Measurements from ENCODE around the gene PSMB2.
"Not testable (repeated sequence)": the region's sequence is repeated elsewhere in the genome, so short reads cannot be mapped to it uniquely, and the experiment has no call there.

Gene PSMB2

DNA sequence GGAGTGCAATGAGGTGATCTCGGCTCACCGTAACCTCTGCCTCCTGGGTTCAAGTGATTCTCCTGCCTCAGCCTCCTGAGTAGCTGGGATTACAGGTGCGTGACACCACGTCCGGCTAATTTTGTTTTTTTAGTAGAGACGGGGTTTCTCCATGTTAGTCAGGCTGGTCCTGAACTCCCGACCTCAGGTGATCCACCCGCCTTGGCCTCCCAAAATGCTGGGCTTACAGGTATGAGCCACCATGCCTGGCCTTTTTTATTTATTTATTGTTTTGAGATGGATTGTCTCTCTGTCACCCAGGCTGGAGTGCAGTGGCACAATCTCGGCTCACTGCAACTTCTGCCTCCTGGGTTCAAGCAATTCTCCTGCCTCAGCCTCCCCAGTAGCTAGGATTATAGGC lies 59.7 kb downstream of the PSMB2 start:
- H3K79me2 ChIP-seq (ENCODE audit: control insufficient read depth, insufficient read depth, low read length, unreplicated experiment); H3K27ac ChIP-seq (ENCODE audit: low read depth, low read length); H2AFZ ChIP-seq (ENCODE audit: low read length, unreplicated experiment); H3K27me3 ChIP-seq (ENCODE audit: insufficient read depth, low read length); H3K4me3 ChIP-seq (ENCODE audit: low read depth, low read length); H3K4me1 ChIP-seq (ENCODE audit: control insufficient read depth, insufficient read depth, low read length, unreplicated experiment); H3K36me3 ChIP-seq (ENCODE audit: insufficient read depth, low read length): not testable (repeated sequence)

DNA sequence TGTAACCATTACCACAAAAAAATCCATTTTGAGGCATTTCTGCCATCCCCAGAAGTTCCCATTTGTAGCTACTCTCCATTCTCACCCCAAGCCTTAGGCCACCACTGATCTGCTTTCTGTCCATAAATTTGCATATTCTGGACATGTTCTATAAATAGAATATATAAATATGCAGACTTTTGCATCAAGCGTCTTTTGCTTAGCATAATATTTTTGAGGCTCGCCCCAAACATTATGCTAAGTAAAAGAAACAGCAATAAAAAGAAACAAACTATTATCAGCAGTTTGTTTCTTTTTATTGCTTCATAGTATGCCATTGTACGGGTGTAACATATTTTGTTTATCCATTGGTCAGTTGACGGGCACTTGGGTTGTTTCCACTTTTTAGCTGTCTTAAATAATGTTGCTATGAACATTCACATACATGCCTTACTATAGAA lies 60.4 kb downstream of the PSMB2 start:
- peaks cover 11% of the 10 kb centered on the region; the same call in 1 of the 2 replicates for H3K27me3 ChIP-seq (ENCODE audit: insufficient read depth, low read length)
- H3K79me2 ChIP-seq (ENCODE audit: control insufficient read depth, insufficient read depth, low read length, unreplicated experiment), result no peaks in the 10 kb centered on the region
- H2AFZ ChIP-seq (ENCODE audit: low read length, unreplicated experiment), result no peak overlapping the region
- no peak overlapping the region for H3K4me3 ChIP-seq (ENCODE audit: low read depth, low read length)
- H3K27ac ChIP-seq (ENCODE audit: low read depth, low read length), result no peak overlapping the region
- no peaks in the 10 kb centered on the region for H3K36me3 ChIP-seq (ENCODE audit: insufficient read depth, low read length)
- H3K4me1 ChIP-seq (ENCODE audit: control insufficient read depth, insufficient read depth, low read length, unreplicated experiment), result peaks cover 8% of the 10 kb centered on the region

DNA sequence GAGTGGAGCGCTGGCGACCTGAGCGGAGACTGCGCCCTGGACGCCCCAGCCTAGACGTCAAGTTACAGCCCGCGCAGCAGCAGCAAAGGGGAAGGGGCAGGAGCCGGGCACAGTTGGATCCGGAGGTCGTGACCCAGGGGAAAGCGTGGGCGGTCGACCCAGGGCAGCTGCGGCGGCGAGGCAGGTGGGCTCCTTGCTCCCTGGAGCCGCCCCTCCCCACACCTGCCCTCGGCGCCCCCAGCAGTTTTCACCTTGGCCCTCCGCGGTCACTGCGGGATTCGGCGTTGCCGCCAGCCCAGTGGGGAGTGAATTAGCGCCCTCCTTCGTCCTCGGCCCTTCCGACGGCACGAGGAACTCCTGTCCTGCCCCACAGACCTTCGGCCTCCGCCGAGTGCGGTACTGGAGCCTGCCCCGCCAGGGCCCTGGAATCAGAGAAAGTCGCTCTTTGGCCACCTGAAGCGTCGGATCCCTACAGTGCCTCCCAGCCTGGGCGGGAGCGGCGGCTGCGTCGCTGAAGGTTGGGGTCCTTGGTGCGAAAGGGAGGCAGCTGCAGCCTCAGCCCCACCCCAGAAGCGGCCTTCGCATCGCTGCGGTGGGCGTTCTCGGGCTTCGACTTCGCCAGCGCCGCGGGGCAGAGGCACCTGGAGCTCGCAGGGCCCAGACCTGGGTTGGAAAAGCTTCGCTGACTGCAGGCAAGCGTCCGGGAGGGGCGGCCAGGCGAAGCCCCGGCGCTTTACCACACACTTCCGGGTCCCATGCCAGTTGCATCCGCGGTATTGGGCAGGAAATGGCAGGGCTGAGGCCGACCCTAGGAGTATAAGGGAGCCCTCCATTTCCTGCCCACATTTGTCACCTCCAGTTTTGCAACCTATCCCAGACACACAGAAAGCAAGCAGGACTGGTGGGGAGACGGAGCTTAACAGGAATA lies 64.0 kb downstream of the PSMB2 start:
- H3K4me3 ChIP-seq (ENCODE audit: low read depth, low read length), result peak overlapping the region; percentile 19; the same call in 1 of the 2 replicates
- H3K79me2 ChIP-seq (ENCODE audit: control insufficient read depth, insufficient read depth, low read length, unreplicated experiment), result no peaks in the 10 kb centered on the region
- H2AFZ ChIP-seq (ENCODE audit: low read length, unreplicated experiment), result peak overlapping the region; percentile 75
- H3K4me1 ChIP-seq (ENCODE audit: control insufficient read depth, insufficient read depth, low read length, unreplicated experiment), result peaks cover 11% of the 10 kb centered on the region
- H3K36me3 ChIP-seq (ENCODE audit: insufficient read depth, low read length), result no peaks in the 10 kb centered on the region
- no peak overlapping the region for H3K27ac ChIP-seq (ENCODE audit: low read depth, low read length)
- peaks cover 36% of the 10 kb centered on the region for H3K27me3 ChIP-seq (ENCODE audit: insufficient read depth, low read length)

DNA sequence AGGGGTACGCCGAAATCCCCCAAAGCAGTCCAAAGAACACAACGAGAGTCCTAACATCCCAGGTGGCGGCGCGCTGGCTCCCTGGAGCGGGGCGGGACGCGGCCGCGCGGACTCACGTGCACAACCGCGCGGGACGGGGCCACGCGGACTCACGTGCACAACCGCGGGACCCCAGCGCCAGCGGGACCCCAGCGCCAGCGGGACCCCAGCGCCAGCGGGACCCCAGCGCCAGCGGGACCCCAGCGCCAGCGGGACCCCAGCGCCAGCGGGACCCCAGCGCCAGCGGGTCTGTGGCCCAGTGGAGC lies 64.6 kb downstream of the PSMB2 start:
- not testable (repeated sequence) for H3K27ac ChIP-seq (ENCODE audit: low read depth, low read length); H3K36me3 ChIP-seq (ENCODE audit: insufficient read depth, low read length); H3K79me2 ChIP-seq (ENCODE audit: control insufficient read depth, insufficient read depth, low read length, unreplicated experiment); H3K4me3 ChIP-seq (ENCODE audit: low read depth, low read length); H2AFZ ChIP-seq (ENCODE audit: low read length, unreplicated experiment)
- Histone ChIP-seq H3K27me3 (ENCODE audit: insufficient read depth, low read length) (peaks cover 43% of the 10 kb centered on the region), H3K4me1 (ENCODE audit: control insufficient read depth, insufficient read depth, low read length, unreplicated experiment) (peaks cover 11% of the 10 kb centered on the region)

DNA sequence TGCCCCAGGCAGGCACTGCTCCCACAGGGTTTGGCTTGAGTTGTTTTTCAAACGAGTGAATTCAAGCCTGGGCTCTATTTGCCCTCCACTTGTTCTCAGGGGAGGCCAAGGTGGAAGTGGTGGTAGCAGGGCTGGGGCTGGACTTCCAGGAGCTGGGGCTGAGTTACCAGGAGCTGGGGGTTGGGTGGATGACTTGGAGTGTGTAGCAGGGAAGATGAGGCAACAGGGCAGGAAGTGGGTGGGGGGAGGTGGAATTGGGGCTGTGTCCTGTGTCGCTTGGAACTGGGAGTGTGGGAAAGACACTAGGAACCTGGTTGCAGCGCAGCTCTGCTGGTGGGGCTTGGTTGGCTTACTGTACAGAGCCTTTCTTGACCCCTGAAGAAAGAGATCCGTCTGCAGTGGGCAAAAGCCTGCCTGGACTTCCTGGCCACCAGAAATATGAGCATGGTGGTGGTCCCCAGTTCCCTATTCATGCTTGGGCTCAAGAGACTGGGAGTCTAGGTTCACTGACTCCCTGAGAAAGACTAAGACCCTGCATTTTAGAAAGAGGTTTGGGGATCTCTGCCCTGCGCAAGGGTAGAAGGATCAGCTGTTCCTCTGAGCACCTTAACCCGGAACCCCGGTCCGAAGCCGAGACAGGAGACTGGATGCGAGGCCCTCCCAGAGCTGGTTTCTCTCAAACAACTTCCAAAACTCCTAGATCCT lies 65.1 kb downstream of the PSMB2 start:
- peaks cover 11% of the 10 kb centered on the region for H3K4me1 ChIP-seq (ENCODE audit: control insufficient read depth, insufficient read depth, low read length, unreplicated experiment)
- H3K27ac ChIP-seq (ENCODE audit: low read depth, low read length), result no peak overlapping the region
- no peaks in the 10 kb centered on the region for H3K79me2 ChIP-seq (ENCODE audit: control insufficient read depth, insufficient read depth, low read length, unreplicated experiment)
- H3K27me3 ChIP-seq (ENCODE audit: insufficient read depth, low read length), result peaks cover 44% of the 10 kb centered on the region
- H3K4me3 ChIP-seq (ENCODE audit: low read depth, low read length), result no peak overlapping the region
- no peaks in the 10 kb centered on the region for H3K36me3 ChIP-seq (ENCODE audit: insufficient read depth, low read length)
- no peak overlapping the region for H2AFZ ChIP-seq (ENCODE audit: low read length, unreplicated experiment)

DNA sequence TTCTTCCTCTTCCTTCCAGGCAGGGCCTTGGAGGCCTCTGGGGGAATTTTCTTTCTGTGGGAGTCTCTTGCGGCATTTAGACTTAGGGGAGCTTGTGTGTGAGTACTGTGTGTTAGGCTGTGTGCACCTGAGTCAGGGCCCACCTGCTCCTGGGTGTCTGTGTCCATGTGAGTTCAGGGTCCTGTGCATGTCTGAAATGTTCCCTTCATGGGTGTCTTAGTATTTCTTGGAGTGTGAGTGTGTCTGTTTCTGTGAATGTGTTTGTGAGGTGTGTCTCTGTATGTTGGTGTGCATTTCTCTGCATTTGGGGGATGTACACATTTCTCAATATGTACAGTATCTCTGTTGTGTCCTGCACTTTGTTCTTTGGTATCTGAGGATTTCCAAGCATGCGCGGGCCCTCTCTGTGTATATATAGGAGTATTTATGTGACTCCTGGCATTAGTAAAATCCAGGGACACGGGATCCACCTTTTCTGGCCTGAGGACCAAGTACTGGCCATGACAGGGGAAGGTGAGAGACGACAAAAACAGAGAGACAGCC lies 65.8 kb downstream of the PSMB2 start:
- Histone ChIP-seq H3K27ac (ENCODE audit: low read depth, low read length) (no peak overlapping the region), H3K4me1 (ENCODE audit: control insufficient read depth, insufficient read depth, low read length, unreplicated experiment) (peaks cover 11% of the 10 kb centered on the region), H3K79me2 (ENCODE audit: control insufficient read depth, insufficient read depth, low read length, unreplicated experiment) (no peaks in the 10 kb centered on the region), H3K27me3 (ENCODE audit: insufficient read depth, low read length) (peaks cover 44% of the 10 kb centered on the region), H3K36me3 (ENCODE audit: insufficient read depth, low read length) (no peaks in the 10 kb centered on the region), H3K4me3 (ENCODE audit: low read depth, low read length) (no peak overlapping the region), H2AFZ (ENCODE audit: low read length, unreplicated experiment) (no peak overlapping the region)

DNA sequence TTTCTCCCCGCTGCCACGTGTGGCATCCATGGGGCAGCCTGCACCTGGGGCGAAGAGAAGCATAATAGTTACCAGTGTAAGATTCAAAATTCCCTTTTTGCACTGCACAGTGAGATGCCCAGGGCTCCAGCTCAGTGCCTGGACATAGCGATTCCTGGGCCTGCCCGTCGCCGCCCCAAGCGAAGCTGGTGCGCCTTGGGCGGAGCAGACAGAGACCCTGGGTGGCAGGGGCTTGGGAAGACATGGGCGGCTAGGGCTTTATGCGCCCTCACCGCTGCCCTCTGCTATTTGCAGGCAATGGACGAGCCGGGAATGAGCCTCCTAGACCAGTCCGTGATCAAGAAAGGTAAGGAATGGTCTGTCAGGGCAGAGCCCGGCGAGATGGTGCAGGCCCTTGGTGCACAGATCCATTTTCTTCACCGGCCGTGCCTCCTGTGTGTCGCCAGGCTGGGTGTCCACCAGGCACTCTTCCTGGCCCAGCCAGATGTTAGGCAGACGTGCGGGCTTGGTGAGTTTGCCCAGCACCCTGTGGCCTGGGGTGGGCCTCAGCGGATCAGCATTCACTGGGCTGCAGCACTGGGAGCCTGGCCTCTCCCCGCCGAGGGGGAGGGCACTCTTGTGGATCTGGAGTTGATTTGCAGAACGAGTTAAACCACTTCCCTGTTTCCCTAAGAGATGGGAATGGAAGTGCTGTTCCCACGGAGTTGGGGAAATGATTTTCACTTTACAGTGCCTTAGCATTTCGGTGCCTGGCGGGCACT lies 66.5 kb downstream of the PSMB2 start:
- Histone ChIP-seq H3K27ac (ENCODE audit: low read depth, low read length) (no peak overlapping the region), H3K4me3 (ENCODE audit: low read depth, low read length) (no peak overlapping the region)

DNA sequence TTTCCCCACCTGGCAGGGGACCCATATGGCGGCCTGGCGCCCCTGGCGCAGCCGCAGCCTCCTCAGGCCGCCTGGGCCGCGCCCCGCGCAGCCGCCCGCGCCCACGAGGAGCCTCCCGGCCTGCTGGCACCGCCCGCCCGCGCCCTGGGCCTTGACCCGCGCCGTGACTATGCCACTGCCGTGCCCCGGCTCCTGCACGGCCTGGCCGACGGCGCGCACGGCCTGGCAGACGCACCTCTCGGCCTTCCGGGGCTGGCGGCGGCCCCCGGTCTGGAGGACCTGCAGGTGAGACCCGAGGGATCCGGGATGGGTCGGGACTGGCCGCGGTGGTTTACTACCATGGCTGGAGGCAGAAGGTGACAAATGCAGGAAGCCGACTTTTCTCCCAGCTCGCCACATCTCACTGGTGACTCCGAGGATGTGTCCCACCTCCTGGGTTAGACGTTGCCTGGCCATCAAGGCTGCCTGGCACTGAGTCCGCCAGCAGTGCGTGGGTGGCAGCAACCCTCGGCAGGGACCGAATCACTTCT lies 67.1 kb downstream of the PSMB2 start:
- H3K36me3 ChIP-seq (ENCODE audit: insufficient read depth, low read length), result no peaks in the 10 kb centered on the region
- peaks cover 19% of the 10 kb centered on the region for H3K4me1 ChIP-seq (ENCODE audit: control insufficient read depth, insufficient read depth, low read length, unreplicated experiment)
- no peaks in the 10 kb centered on the region for H3K79me2 ChIP-seq (ENCODE audit: control insufficient read depth, insufficient read depth, low read length, unreplicated experiment)
- H3K27ac ChIP-seq (ENCODE audit: low read depth, low read length), result no peak overlapping the region
- no peak overlapping the region for H2AFZ ChIP-seq (ENCODE audit: low read length, unreplicated experiment)
- H3K27me3 ChIP-seq (ENCODE audit: insufficient read depth, low read length), result peaks cover 44% of the 10 kb centered on the region
- no peak overlapping the region for H3K4me3 ChIP-seq (ENCODE audit: low read depth, low read length)

More for the DNA sequence above, 66.5 kb downstream of the PSMB2 start:
- Histone ChIP-seq H3K4me1 (ENCODE audit: control insufficient read depth, insufficient read depth, low read length, unreplicated experiment) (peaks cover 16% of the 10 kb centered on the region), H2AFZ (ENCODE audit: low read length, unreplicated experiment) (no peak overlapping the region), H3K36me3 (ENCODE audit: insufficient read depth, low read length) (no peaks in the 10 kb centered on the region), H3K27me3 (ENCODE audit: insufficient read depth, low read length) (peaks cover 44% of the 10 kb centered on the region), H3K79me2 (ENCODE audit: control insufficient read depth, insufficient read depth, low read length, unreplicated experiment) (no peaks in the 10 kb centered on the region)

DNA sequence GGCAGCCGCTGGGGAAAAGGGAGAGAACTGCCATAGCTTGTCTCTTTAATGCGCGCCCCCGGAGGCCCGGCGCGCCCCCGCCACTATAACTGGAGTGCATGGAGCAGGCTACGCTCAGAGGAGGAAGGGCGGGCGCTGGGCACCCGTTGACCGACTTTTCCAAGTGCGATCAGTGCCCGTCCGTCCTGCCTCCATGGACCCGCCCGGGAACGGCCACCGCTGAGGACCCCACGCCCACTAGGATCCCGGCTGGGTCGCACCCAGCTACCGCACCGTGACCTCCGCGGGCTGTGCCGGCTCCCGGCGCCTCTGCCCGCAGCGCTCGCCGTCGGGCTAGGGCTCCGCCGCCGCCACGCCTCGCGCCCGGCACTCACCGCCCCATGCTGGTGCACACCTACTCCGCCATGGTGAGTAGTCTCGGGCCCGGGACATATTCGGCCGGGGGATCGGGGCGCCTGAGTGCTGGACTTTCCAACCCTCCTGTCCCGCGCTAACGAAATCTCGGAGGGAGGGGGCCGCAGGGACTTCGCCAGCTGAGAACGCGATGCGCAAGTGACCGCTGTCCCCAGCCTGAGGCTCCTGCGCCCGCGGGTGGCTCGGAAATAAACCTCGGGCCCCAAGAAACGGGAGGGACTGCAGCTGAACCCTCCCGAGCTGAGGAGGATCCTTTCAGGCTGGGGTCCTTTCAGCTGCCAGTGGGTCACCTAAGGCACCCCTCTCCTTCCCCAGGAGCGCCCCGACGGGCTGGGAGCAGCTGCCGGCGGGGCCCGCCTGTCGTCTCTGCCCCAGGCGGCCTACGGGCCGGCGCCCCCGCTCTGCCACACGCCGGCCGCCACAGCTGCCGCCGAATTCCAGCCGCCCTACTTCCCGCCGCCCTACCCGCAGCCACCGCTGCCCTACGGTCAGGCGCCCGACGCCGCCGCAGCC lies 67.9 kb downstream of the PSMB2 start, which contains the start of gene TFAP2E:
TSS of gene TFAP2E (plus strand) at position 117 of the 927 bp plus-strand sequence. CDS start at position 381, 264 bp downstream.
- Histone ChIP-seq H3K4me1 (ENCODE audit: control insufficient read depth, insufficient read depth, low read length, unreplicated experiment) (peaks cover 19% of the 10 kb centered on the region), H2AFZ (ENCODE audit: low read length, unreplicated experiment) (no peak within 1 kb of the TSS), H3K36me3 (ENCODE audit: insufficient read depth, low read length) (no peaks in the 10 kb centered on the region), H3K79me2 (ENCODE audit: control insufficient read depth, insufficient read depth, low read length, unreplicated experiment) (no peaks in the 10 kb centered on the region), H3K27me3 (ENCODE audit: insufficient read depth, low read length) (peaks cover 44% of the 10 kb centered on the region), H3K4me3 (ENCODE audit: low read depth, low read length) (peak within 1 kb of the TSS; percentile 57; the same call in 1 of the 2 replicates), H3K27ac (ENCODE audit: low read depth, low read length) (no peak within 1 kb of the TSS)
